Pancreas (tissue), 10 donors: ENCODE results near the gene ANKRD39. TPM values are rescaled to one million over a fixed set of nuclear protein-coding genes. Genes with fewer than 3 reads are reported as not detected.
A peak's percentile ranks its signal among the peaks of the same experiment; 100 is the strongest.

Experiments used
- ATAC-seq, 4 donors: fragments of 200-7000 bp; cut with Tn5 transposase; one replicate each; pipeline versions ENCODE4 v1.8.0 to v1.9.1; 2020; ENCODE audit warnings: mild to moderate bottlenecking in 4 of 4, moderate library complexity in 4 of 4
- DNase-seq, 6 donors: peaks; one replicate each; pipeline ENCODE4 v3.0.0-alpha.2; 2020
- FAIRE-seq: peaks from 2 replicates; lab custom pipeline; 2012; peaks lifted over from hg19 to GRCh38; lab: Jason Lieb, UNC
- H3K27ac ChIP-seq, 4 donors: fragments of 200-600 bp; sonication (generic); 1 replicate in 3 of 4; 2 replicates in 1 of 4; pipeline versions ENCODE4 v1.5.0 to v1.8.0; 2020
- H3K27me3 ChIP-seq, 4 donors: fragments of 200-600 bp; one replicate each; pipeline ENCODE4 v1.8.0; 2021
- H3K36me3 ChIP-seq, 3 donors: fragments of 200-600 bp; sonication (generic) in 1 of 3; one replicate each; pipeline versions ENCODE4 v1.5.0 to v1.8.0; 2020 to 2021
- H3K4me1 ChIP-seq, 3 donors: fragments of 200-600 bp; one replicate each; pipeline ENCODE4 v1.8.0; 2021
- H3K4me3 ChIP-seq, 4 donors: fragments of 200-600 bp; sonication (generic) in 2 of 4; one replicate each; pipeline versions ENCODE4 v1.5.0 to v1.8.0; 2020 to 2021
- H3K9me3 ChIP-seq, 4 donors: fragments of 200-600 bp; one replicate each; pipeline ENCODE4 v1.8.0; 2021
- CTCF ChIP-seq, 4 donors: fragments of 200-600 bp; sonication (generic) in 3 of 4; IDR thresholded peaks; one replicate each; pipeline versions ENCODE4 v1.5.0 to v1.8.0; 2021; ENCODE audit warnings: antibody characterized with exemption in 4 of 4
- WGBS, 2 donors: extraction: QIAGEN DNeasy Blood & Tissue Kit; methylation state at CpG; one replicate each; pipeline ENCODE4 v1.1.7; 2013; 5-methylcytosine and 5-hydroxymethylcytosine counted together
- intact Hi-C, 3 donors: fragments of 100-400 bp; cut with DNase I; formaldehyde crosslinking; loops; one replicate each; pipeline versions ENCODE4 v1.11.1 to v1.14.2; 2022
- polyA plus RNA-seq, 2 donors: library from polyadenylated mRNA; stranded (reverse); fragments of 200-250 nt; gene quantifications; one replicate each; pipeline ENCODE4 v1.2.3, GENCODE V29; 2013
- total RNA-seq, 6 donors: library from RNA; stranded (reverse); fragmentation: NEBNext Ultra II Directional in 4 of 6; extraction: Animal tissue kit (Norgen Biotek cat#: 25700) in 4 of 6; gene quantifications; one replicate each; pipeline versions ENCODE4 v1.2.1 to v1.2.4, GENCODE V29; 2021 to 2023
- donor health status: healthy with polysubstance abuse.
- donor health status: DM: no; HTN: no; CAD: no; lungs with moderate emphysema.
- donor health status: DM: no; HTN: no; CAD: no.
- donor health status: control.
- donor health status: control.
- donor health status: Bipolar disorder and iron deficiency.
- donor health status: DM: yes; HTN: yes; CAD: no.
- donor health status: DM: no; HTN: no; CAD: no.
- donor health status: DM: no; HTN: no; CAD: no.
- donor health status: DM: yes; HTN: yes; CAD: no.

ANKRD39 gene
- total and polyA plus RNA-seq, 8 donors, result 4.7 to 14.9 (median 6.4) TPM

GRCh38 chr2:96824079-96824870, 33.5 kb downstream of the ANKRD39 start:
- no peak overlapping the region for H3K4me3 ChIP-seq
- intact Hi-C loops, result no loop called here
- ATAC-seq (peak in 2 of 4 donors; percentile 7 to 38), FAIRE-seq (no peak), DNase-seq (no peak)
- peaks cover 4 to 41% (median 33%) of the 10 kb centered on the region in 3 donors for H3K36me3 ChIP-seq
- WGBS, 2 donors, result 43 to 44% methylated on average over 6 of the region's 6 CpGs
- H3K4me1 ChIP-seq, result peaks cover 25 to 37% (median 33%) of the 10 kb centered on the region in 3 donors
- TF ChIP-seq CTCF (IDR thresholded peaks at IDR 0.05), result no peak
- H3K27me3 ChIP-seq, result no peaks in the 10 kb centered on the region
- H3K9me3 ChIP-seq, result no peaks in the 10 kb centered on the region
- H3K27ac ChIP-seq, result no peak overlapping the region

GRCh38 chr2:96823198-96823597, 34.6 kb downstream of the ANKRD39 start:
- peaks cover 33 to 46% (median 36%) of the 10 kb centered on the region in 3 donors for H3K4me1 ChIP-seq
- no peak for FAIRE-seq
- 86% methylated on average over 11 of the region's 11 CpGs for WGBS, 2 donors

GRCh38 chr2:96822786-96823185, 35.0 kb downstream of the ANKRD39 start:
- Histone ChIP-seq H3K4me3 (no peak overlapping the region), H3K27me3 (no peaks in the 10 kb centered on the region), H3K36me3 (peaks cover 0 to 27% (median 22%) of the 10 kb centered on the region in 3 donors), H3K27ac (no peak overlapping the region), H3K4me1 (peaks cover 36 to 46% (median 40%) of the 10 kb centered on the region in 3 donors), H3K9me3 (no peaks in the 10 kb centered on the region)
- WGBS, 2 donors, result 69 to 73% methylated on average over 4 of the region's 4 CpGs
- TF ChIP-seq CTCF (IDR thresholded peaks at IDR 0.05), result no peak
- ATAC-seq (no peak), FAIRE-seq (no peak), DNase-seq (no peak)
- intact Hi-C loops, result no loop called here

More at GRCh38 chr2:96823198-96823597, 34.6 kb downstream of the ANKRD39 start:
- TF ChIP-seq CTCF (IDR thresholded peaks at IDR 0.05), result no peak
- Histone ChIP-seq H3K27me3 (no peaks in the 10 kb centered on the region), H3K27ac (no peak overlapping the region), H3K9me3 (no peaks in the 10 kb centered on the region), H3K4me3 (no peak overlapping the region), H3K36me3 (peaks cover 0 to 31% (median 26%) of the 10 kb centered on the region in 3 donors)
- no peak for ATAC-seq
- DNase-seq, result no peak
- intact Hi-C loops, result no loop called here

- FAIRE-seq (no peak), ATAC-seq (no peak), DNase-seq (no peak)
- Histone ChIP-seq H3K4me3 (peak overlapping the region in 1 of 4 donors; percentile 78), H3K9me3 (no peaks in the 10 kb centered on the region), H3K36me3 (peaks cover 0 to 13% (median 11%) of the 10 kb centered on the region in 3 donors), H3K27ac (peak overlapping the region in 1 of 4 donors; percentile 29), H3K27me3 (no peaks in the 10 kb centered on the region), H3K4me1 (peaks cover 41 to 46% (median 46%) of the 10 kb centered on the region in 3 donors)
- TF ChIP-seq CTCF (IDR thresholded peaks at IDR 0.05), result no peak
- WGBS, 2 donors, result 24 to 25% methylated on average over 11 of the region's 11 CpGs
- intact Hi-C loops, result no loop called here
Observed at GRCh38 chr2:96821113-96821675, 36.6 kb downstream of the ANKRD39 start.
